VCaP (cell line): Measurements from ENCODE around the gene TMEM178B.
"Not testable (repeated sequence)": the region's sequence is repeated elsewhere in the genome, so short reads cannot be mapped to it uniquely, and the experiment has no call there.

Experiments used
- H3K27ac ChIP-seq: fragments of 450-650 bp; 2 replicates; pipeline ENCODE4 v1.5.1; 2017
- TF ChIP-seq, protein P1 (sequence below): fragments of 450-650 bp; conservative IDR thresholded peaks from 2 replicates; pipeline ENCODE4 v1.5.1; 2017; ENCODE audit warnings: mild to moderate bottlenecking, moderate library complexity

Gene TMEM178B

GRCh38 chr7:141193066-141193465 is 119.2 kb downstream of the TMEM178B start:
- TF ChIP-seq, protein P1, sequence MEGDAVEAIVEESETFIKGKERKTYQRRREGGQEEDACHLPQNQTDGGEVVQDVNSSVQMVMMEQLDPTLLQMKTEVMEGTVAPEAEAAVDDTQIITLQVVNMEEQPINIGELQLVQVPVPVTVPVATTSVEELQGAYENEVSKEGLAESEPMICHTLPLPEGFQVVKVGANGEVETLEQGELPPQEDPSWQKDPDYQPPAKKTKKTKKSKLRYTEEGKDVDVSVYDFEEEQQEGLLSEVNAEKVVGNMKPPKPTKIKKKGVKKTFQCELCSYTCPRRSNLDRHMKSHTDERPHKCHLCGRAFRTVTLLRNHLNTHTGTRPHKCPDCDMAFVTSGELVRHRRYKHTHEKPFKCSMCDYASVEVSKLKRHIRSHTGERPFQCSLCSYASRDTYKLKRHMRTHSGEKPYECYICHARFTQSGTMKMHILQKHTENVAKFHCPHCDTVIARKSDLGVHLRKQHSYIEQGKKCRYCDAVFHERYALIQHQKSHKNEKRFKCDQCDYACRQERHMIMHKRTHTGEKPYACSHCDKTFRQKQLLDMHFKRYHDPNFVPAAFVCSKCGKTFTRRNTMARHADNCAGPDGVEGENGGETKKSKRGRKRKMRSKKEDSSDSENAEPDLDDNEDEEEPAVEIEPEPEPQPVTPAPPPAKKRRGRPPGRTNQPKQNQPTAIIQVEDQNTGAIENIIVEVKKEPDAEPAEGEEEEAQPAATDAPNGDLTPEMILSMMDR: no peak
- no peak overlapping the region for H3K27ac ChIP-seq

GRCh38 chr7:141195722-141196121 is 121.9 kb downstream of the TMEM178B start:
- H3K27ac ChIP-seq: not testable (repeated sequence)

DNA sequence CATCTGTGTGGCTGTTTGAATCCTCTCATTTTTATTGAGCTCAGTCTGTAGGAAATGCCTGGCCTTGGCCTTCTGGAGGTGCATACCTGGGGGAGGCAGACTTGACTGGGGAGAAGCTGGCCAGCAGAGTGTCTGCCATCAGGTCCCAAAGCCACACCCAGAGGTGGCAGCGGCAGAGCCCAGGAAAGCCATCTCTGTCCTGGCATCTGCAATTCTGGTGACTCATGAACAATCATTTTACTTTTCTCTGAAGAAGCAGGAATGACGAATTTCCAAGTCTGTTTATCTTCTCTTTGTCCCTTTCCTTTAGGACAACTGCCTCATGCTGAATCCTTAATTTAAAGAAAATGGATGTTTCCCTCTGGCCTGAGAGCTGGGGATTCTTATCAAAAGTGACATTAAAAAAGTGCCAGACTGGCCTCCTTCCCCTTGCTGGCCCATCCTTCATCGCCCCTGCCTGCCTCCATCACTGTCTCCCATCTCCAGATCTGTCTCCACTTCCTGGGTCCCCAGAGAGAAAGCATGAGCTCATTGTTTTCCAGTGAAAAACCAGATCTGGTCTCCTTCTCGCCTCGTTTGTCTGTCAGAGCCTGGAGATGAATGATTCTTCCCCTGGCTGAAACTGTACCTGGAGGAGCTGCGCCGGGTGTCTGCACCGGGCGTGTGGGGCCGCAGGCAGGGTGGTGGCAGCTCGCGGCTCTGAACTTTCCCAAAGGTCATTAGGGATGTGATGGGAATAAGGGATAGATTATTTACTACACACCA is 124.5 kb downstream of the TMEM178B start:
- H3K27ac ChIP-seq: no peak overlapping the region
- TF ChIP-seq, protein P1: no peak

- TF ChIP-seq, protein P1: peak; percentile 21; the same call in 1 of the 2 replicates
- H3K27ac ChIP-seq: no peak overlapping the region
Observed at GRCh38 chr7:141200191-141201108, 126.6 kb downstream of the TMEM178B start.

DNA sequence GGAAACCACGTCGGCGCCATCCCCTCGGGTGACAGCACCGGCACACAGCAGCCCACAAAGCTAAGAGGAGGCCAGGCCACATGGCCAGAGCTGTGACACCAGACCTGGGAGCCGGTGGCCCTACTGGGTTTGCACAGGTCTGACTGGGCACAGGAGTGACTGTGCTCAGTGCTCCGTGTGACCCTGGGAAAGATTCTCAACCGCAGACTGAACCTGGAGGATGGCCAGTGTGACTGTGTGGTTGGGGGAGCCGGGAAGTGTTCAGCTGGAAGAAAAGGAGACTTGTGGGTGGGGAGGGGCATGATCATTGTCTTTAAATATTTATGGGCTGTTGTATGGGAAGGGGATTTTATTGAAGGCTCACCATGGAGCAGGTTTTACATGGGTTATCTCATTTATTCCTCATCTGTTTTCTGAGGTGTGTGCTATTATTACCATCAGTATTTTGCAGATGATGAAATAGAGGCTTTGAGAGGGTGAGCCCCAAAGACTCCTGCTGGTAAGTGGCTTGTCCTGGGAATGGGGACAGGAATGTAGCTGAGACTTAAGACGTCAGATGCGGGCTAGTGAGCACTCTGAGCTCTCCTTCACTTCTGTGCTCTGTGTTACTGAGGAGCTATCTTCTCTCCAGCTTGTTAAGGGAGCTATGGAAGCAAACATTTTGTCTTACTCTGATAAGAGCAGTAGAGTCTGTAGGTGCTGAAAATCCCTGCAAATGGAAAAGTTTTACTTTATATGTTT is 127.5 kb downstream of the TMEM178B start:
- TF ChIP-seq, protein P1: no peak

GRCh38 chr7:141202535-141202934 is 128.7 kb downstream of the TMEM178B start:
- no peak overlapping the region for H3K27ac ChIP-seq
- TF ChIP-seq, protein P1: no peak

More for the DNA sequence above, 127.5 kb downstream of the TMEM178B start:
- H3K27ac ChIP-seq: no peak overlapping the region

- no peak overlapping the region for H3K27ac ChIP-seq
- TF ChIP-seq, protein P1: no peak
Observed at GRCh38 chr7:141203177-141203576, 129.3 kb downstream of the TMEM178B start.
